ENCODE measurements around the gene TSC1. TPM values are rescaled to one million over a fixed set of nuclear protein-coding genes. Genes with fewer than 3 reads are reported as not detected.
A peak's percentile ranks its signal among the peaks of the same experiment; 100 is the strongest.

The TSC1 gene
- polyA plus RNA-seq, 4 donors, result 29.5 to 67.4 (median 45.0) TPM

- no peak for DNase-seq (ENCODE audit: low read depth in 4 of 4, low spot score in 2 of 4)
Measured at GRCh38 chr9:132894862-132895835, 49.3 kb downstream of the TSC1 start.

GRCh38 chr9:132894346-132894745 is 50.1 kb downstream of the TSC1 start:
- no peak for DNase-seq (ENCODE audit: low read depth in 4 of 4, low spot score in 2 of 4)

- no peak for DNase-seq (ENCODE audit: low read depth in 4 of 4, low spot score in 2 of 4)
Measured at GRCh38 chr9:132892400-132892799, 52.0 kb downstream of the TSC1 start.

- DNase-seq (ENCODE audit: low read depth in 4 of 4, low spot score in 2 of 4), result no peak
Measured at GRCh38 chr9:132888151-132888550, 56.3 kb downstream of the TSC1 start.

- DNase-seq (ENCODE audit: low read depth in 4 of 4, low spot score in 2 of 4), result no peak
Measured at GRCh38 chr9:132887181-132888120, 57.0 kb downstream of the TSC1 start.

GRCh38 chr9:132886334-132886725 is 58.1 kb downstream of the TSC1 start:
- DNase-seq (ENCODE audit: low read depth in 4 of 4, low spot score in 2 of 4), result no peak

GRCh38 chr9:132885720-132886333 is 58.6 kb downstream of the TSC1 start:
- no peak for DNase-seq (ENCODE audit: low read depth in 4 of 4, low spot score in 2 of 4)

GRCh38 chr9:132883349-132884294 is 60.8 kb downstream of the TSC1 start:
- DNase-seq (ENCODE audit: low read depth in 4 of 4, low spot score in 2 of 4), result no peak

- no peak for DNase-seq (ENCODE audit: low read depth in 4 of 4, low spot score in 2 of 4)
Measured at GRCh38 chr9:132882616-132883015, 61.8 kb downstream of the TSC1 start.

GRCh38 chr9:132881826-132882225 is 62.6 kb downstream of the TSC1 start:
- no peak for DNase-seq (ENCODE audit: low read depth in 4 of 4, low spot score in 2 of 4)

- no peak for DNase-seq (ENCODE audit: low read depth in 4 of 4, low spot score in 2 of 4)
Measured at GRCh38 chr9:132880324-132880661, 64.1 kb downstream of the TSC1 start.

GRCh38 chr9:132879457-132880323 is 64.7 kb downstream of the TSC1 start:
- no peak for DNase-seq (ENCODE audit: low read depth in 4 of 4, low spot score in 2 of 4)

- peak in 3 of 4 donors; percentile 29 to 49 (median 37) for DNase-seq (ENCODE audit: low read depth in 4 of 4, low spot score in 2 of 4)
Measured at GRCh38 chr9:132878695-132879456, 65.5 kb downstream of the TSC1 start, which contains the start of gene SPACA9. Gene SPACA9 (plus strand): TSS chr9:132878898. CDS start chr9:132883948, 5,050 bp downstream.

- DNase-seq (ENCODE audit: low read depth in 4 of 4, low spot score in 2 of 4), result peak in 3 of 4 donors; percentile 62 to 65 (median 63)
Measured at GRCh38 chr9:132877824-132878694, 66.4 kb downstream of the TSC1 start, which contains the start of gene AK8. Gene AK8 (minus strand): TSS chr9:132878284. CDS start chr9:132878255, 29 bp downstream.

- no peak for DNase-seq (ENCODE audit: low read depth in 4 of 4, low spot score in 2 of 4)
Measured at GRCh38 chr9:132877458-132877823, 67.0 kb downstream of the TSC1 start.

- DNase-seq (ENCODE audit: low read depth in 4 of 4, low spot score in 2 of 4), result no peak
Measured at GRCh38 chr9:132876849-132877248, 67.6 kb downstream of the TSC1 start.

- no peak for DNase-seq (ENCODE audit: low read depth in 4 of 4, low spot score in 2 of 4)
Measured at GRCh38 chr9:132875159-132875558, 69.3 kb downstream of the TSC1 start.
